T47D (cell line): ENCODE measurements around the gene PPP1R7.

Experiments used
- DNase-seq, 2 experiments: peaks; one replicate each; pipeline versions ENCODE4 v3.0.0 to v3.0.0-alpha.2; 2011 to 2012; ENCODE audit warnings: low read depth in 1 of 2, low spot score in 1 of 2
- JUND ChIP-seq: IDR thresholded peaks from 2 replicates; pipeline ENCODE4 v1.6.1; 2012; ENCODE audit warnings: low read depth
- in situ Hi-C: cut with HindIII; loops from 2 replicates; pipeline ENCODE4 v1.10.0; 2016; ENCODE audit warnings: low sequenced_read_pairs, low pct_unique_long_range_greater_than_20kb

The PPP1R7 gene

GRCh38 chr2:241112046-241112445 lies 38.2 kb upstream of the PPP1R7 start:
- no peak for DNase-seq
- TF ChIP-seq JUND = no peak
- in situ Hi-C loops = no loop called here

DNA sequence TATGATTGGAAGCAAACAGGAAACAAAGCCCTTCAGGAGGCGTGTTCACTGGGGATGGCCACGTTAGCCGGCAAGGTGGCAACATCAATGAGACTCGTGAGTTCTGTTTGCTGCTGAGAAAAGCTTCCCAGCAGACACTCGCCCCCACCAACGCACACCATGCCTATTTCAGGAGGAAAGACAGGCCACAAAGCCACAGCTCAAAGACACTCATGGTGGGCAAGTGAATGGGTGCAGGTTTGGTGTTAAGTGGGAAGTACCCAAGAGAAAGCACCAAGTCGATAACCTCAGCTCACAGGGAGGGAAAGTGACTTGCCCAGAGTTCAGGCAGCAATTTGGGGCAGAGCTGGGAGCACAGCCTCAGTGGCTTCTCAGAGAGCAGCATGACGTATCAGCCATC lies 37.7 kb upstream of the PPP1R7 start:
- in situ Hi-C loops = no loop called here
- DNase-seq = no peak
- no peak for TF ChIP-seq JUND

- TF ChIP-seq JUND = no peak
- DNase-seq = no peak
- in situ Hi-C loops = no loop called here
Observed at GRCh38 chr2:241114836-241115235, 35.4 kb upstream of the PPP1R7 start.

- no peak for TF ChIP-seq JUND
- in situ Hi-C loops = no loop called here
- no peak for DNase-seq
Observed at GRCh38 chr2:241115361-241115760, 34.9 kb upstream of the PPP1R7 start.

- TF ChIP-seq JUND = no peak
- in situ Hi-C loops = no loop called here
- DNase-seq = no peak
Observed at GRCh38 chr2:241116606-241117560, 33.4 kb upstream of the PPP1R7 start.

- DNase-seq = no peak
- TF ChIP-seq JUND = no peak
- in situ Hi-C loops = no loop called here
Observed at GRCh38 chr2:241118737-241119505, 31.3 kb upstream of the PPP1R7 start.

GRCh38 chr2:241120440-241120839 lies 29.8 kb upstream of the PPP1R7 start:
- TF ChIP-seq JUND = no peak
- DNase-seq = no peak
- in situ Hi-C loops = no loop called here

DNA sequence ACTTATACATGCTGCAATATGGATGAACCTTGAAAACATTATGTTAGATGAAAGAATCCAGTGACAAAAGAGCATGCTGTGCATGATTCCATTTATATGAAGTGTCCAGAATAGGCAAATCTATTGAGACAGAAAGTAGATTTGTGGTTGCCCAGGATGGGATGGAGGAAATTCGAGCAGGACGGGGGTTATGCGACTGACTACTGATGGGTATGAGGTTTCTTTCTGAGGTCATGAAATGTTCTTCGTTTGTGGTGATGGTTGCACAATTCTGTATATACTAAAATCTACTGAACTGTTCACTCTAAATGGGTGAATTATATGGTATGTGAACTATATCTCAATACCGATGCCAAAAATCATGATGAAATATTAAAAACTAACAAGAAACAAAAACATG lies 29.3 kb upstream of the PPP1R7 start:
- TF ChIP-seq JUND = no peak
- no peak for DNase-seq
- in situ Hi-C loops = no loop called here

GRCh38 chr2:241122376-241123002 lies 27.8 kb upstream of the PPP1R7 start:
- no peak for DNase-seq
- in situ Hi-C loops = no loop called here
- no peak for TF ChIP-seq JUND

DNA sequence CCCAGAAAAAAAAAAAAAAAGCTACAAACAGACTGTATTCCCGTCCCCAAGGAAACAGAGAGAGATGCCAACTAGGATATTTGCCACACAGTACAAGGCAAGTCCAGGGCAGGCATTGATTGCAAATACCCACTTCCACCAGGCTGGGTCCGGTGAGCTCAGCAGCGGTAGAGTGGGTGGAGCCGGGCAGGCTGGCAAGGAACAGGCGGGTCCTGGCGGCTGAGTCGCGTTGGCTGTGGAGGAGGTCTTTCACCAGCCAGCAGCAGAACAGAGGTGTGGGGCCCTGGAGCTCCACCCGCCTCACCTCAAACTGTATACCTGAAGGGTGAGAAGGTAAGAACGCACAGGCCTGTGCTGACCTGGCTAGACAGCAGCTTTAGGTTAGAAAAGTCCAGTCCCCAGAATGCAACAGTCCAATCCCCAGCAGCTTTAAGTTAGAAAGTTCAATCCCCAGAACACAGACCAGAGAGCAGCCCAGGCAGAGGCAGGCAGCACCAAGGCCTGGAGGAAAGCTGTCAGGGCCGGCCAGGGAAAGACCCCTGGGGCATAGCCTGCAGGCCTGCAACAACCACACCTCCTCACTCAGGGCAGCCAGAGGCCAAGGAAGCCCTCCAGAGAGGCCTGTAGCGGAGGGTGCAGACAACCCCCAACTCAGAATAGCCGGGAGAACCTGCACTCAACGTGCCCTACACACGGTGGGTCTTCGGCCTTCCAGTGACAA lies 26.3 kb upstream of the PPP1R7 start:
- in situ Hi-C loops = no loop called here
- DNase-seq = no peak
- no peak for TF ChIP-seq JUND

- in situ Hi-C loops = no loop called here
- DNase-seq = no peak
- no peak for TF ChIP-seq JUND
Observed at GRCh38 chr2:241125626-241126025, 24.6 kb upstream of the PPP1R7 start.

- no peak for DNase-seq
- no peak for TF ChIP-seq JUND
- in situ Hi-C loops = no loop called here
Observed at GRCh38 chr2:241126201-241126611, 24.1 kb upstream of the PPP1R7 start.
